ENCODE measurements around the gene PAM.

Gene PAM

GRCh38 chr5:102815540-102816332, 60.6 kb downstream of the PAM start:
- peaks cover 5% of the 10 kb centered on the region for H3K4me1 ChIP-seq (ENCODE audit: insufficient read depth, low read length)
- H3K36me3 ChIP-seq (ENCODE audit: insufficient read depth, low read length) = no peaks in the 10 kb centered on the region
- H3K9me3 ChIP-seq (ENCODE audit: low read length) = no peaks in the 10 kb centered on the region
- H2AFZ ChIP-seq (ENCODE audit: low read depth, low read length) = no peak overlapping the region
- no peak overlapping the region for H3K4me3 ChIP-seq (ENCODE audit: low read length)
- no peaks in the 10 kb centered on the region for H3K27me3 ChIP-seq (ENCODE audit: insufficient read depth, low read length)

GRCh38 chr5:102818345-102818744, 63.2 kb downstream of the PAM start:
- Histone ChIP-seq H3K9me3 (ENCODE audit: low read length) (no peaks in the 10 kb centered on the region), H3K4me3 (ENCODE audit: low read length) (no peak overlapping the region), H2AFZ (ENCODE audit: low read depth, low read length) (no peak overlapping the region), H3K27me3 (ENCODE audit: insufficient read depth, low read length) (no peaks in the 10 kb centered on the region), H3K36me3 (ENCODE audit: insufficient read depth, low read length) (no peaks in the 10 kb centered on the region), H3K4me1 (ENCODE audit: insufficient read depth, low read length) (peaks cover 5% of the 10 kb centered on the region)

- H3K36me3 ChIP-seq (ENCODE audit: insufficient read depth, low read length) = no peaks in the 10 kb centered on the region
- no peak overlapping the region for H2AFZ ChIP-seq (ENCODE audit: low read depth, low read length)
- H3K27me3 ChIP-seq (ENCODE audit: insufficient read depth, low read length) = no peaks in the 10 kb centered on the region
- H3K9me3 ChIP-seq (ENCODE audit: low read length) = no peaks in the 10 kb centered on the region
- no peak overlapping the region for H3K4me3 ChIP-seq (ENCODE audit: low read length)
- H3K4me1 ChIP-seq (ENCODE audit: insufficient read depth, low read length) = peaks cover 5% of the 10 kb centered on the region
These were observed 63.8 kb downstream of the PAM start for GRCh38 chr5:102818934-102819333.

- H2AFZ ChIP-seq (ENCODE audit: low read depth, low read length) = no peak overlapping the region
- no peaks in the 10 kb centered on the region for H3K9me3 ChIP-seq (ENCODE audit: low read length)
- no peak overlapping the region for H3K4me3 ChIP-seq (ENCODE audit: low read length)
- H3K36me3 ChIP-seq (ENCODE audit: insufficient read depth, low read length) = no peaks in the 10 kb centered on the region
- H3K4me1 ChIP-seq (ENCODE audit: insufficient read depth, low read length) = peaks cover 3% of the 10 kb centered on the region
- H3K27me3 ChIP-seq (ENCODE audit: insufficient read depth, low read length) = no peaks in the 10 kb centered on the region
These were observed 64.5 kb downstream of the PAM start for GRCh38 chr5:102819634-102820033.

GRCh38 chr5:102823441-102823874, 68.4 kb downstream of the PAM start:
- Histone ChIP-seq H3K9me3 (ENCODE audit: low read length) (no peaks in the 10 kb centered on the region), H3K4me3 (ENCODE audit: low read length) (no peak overlapping the region), H3K27me3 (ENCODE audit: insufficient read depth, low read length) (no peaks in the 10 kb centered on the region), H3K36me3 (ENCODE audit: insufficient read depth, low read length) (no peaks in the 10 kb centered on the region), H2AFZ (ENCODE audit: low read depth, low read length) (no peak overlapping the region), H3K4me1 (ENCODE audit: insufficient read depth, low read length) (no peaks in the 10 kb centered on the region)

- Histone ChIP-seq H3K9me3 (ENCODE audit: low read length) (no peaks in the 10 kb centered on the region), H3K4me3 (ENCODE audit: low read length) (no peak overlapping the region), H3K27me3 (ENCODE audit: insufficient read depth, low read length) (no peaks in the 10 kb centered on the region)
These were observed 71.5 kb downstream of the PAM start for GRCh38 chr5:102826629-102827028.

GRCh38 chr5:102830241-102830640, 75.1 kb downstream of the PAM start:
- no peaks in the 10 kb centered on the region for H3K4me1 ChIP-seq (ENCODE audit: insufficient read depth, low read length)
- no peaks in the 10 kb centered on the region for H3K27me3 ChIP-seq (ENCODE audit: insufficient read depth, low read length)
- no peak overlapping the region for H3K4me3 ChIP-seq (ENCODE audit: low read length)
- no peak overlapping the region for H2AFZ ChIP-seq (ENCODE audit: low read depth, low read length)
- no peaks in the 10 kb centered on the region for H3K9me3 ChIP-seq (ENCODE audit: low read length)
- no peaks in the 10 kb centered on the region for H3K36me3 ChIP-seq (ENCODE audit: insufficient read depth, low read length)

More at GRCh38 chr5:102826629-102827028, 71.5 kb downstream of the PAM start:
- Histone ChIP-seq H2AFZ (ENCODE audit: low read depth, low read length) (no peak overlapping the region), H3K4me1 (ENCODE audit: insufficient read depth, low read length) (no peaks in the 10 kb centered on the region), H3K36me3 (ENCODE audit: insufficient read depth, low read length) (no peaks in the 10 kb centered on the region)

- Histone ChIP-seq H3K4me1 (ENCODE audit: insufficient read depth, low read length) (no peaks in the 10 kb centered on the region), H3K36me3 (ENCODE audit: insufficient read depth, low read length) (no peaks in the 10 kb centered on the region), H3K27me3 (ENCODE audit: insufficient read depth, low read length) (no peaks in the 10 kb centered on the region), H3K4me3 (ENCODE audit: low read length) (no peak overlapping the region), H3K9me3 (ENCODE audit: low read length) (no peaks in the 10 kb centered on the region), H2AFZ (ENCODE audit: low read depth, low read length) (no peak overlapping the region)
These were observed 77.3 kb downstream of the PAM start for GRCh38 chr5:102832445-102832844.

GRCh38 chr5:102833146-102833545, 78.0 kb downstream of the PAM start:
- no peaks in the 10 kb centered on the region for H3K36me3 ChIP-seq (ENCODE audit: insufficient read depth, low read length)
- no peaks in the 10 kb centered on the region for H3K27me3 ChIP-seq (ENCODE audit: insufficient read depth, low read length)
- no peaks in the 10 kb centered on the region for H3K4me1 ChIP-seq (ENCODE audit: insufficient read depth, low read length)
- no peaks in the 10 kb centered on the region for H3K9me3 ChIP-seq (ENCODE audit: low read length)
- H2AFZ ChIP-seq (ENCODE audit: low read depth, low read length) = no peak overlapping the region
- H3K4me3 ChIP-seq (ENCODE audit: low read length) = no peak overlapping the region

- Histone ChIP-seq H3K36me3 (ENCODE audit: insufficient read depth, low read length) (no peaks in the 10 kb centered on the region), H3K4me3 (ENCODE audit: low read length) (no peak overlapping the region), H3K4me1 (ENCODE audit: insufficient read depth, low read length) (no peaks in the 10 kb centered on the region), H3K9me3 (ENCODE audit: low read length) (no peaks in the 10 kb centered on the region), H3K27me3 (ENCODE audit: insufficient read depth, low read length) (no peaks in the 10 kb centered on the region), H2AFZ (ENCODE audit: low read depth, low read length) (no peak overlapping the region)
These were observed 79.4 kb downstream of the PAM start for GRCh38 chr5:102834438-102834964.

GRCh38 chr5:102835717-102836116, 80.6 kb downstream of the PAM start:
- H3K4me3 ChIP-seq (ENCODE audit: low read length) = no peak overlapping the region
- H3K27me3 ChIP-seq (ENCODE audit: insufficient read depth, low read length) = no peaks in the 10 kb centered on the region

GRCh38 chr5:102841021-102841420, 85.9 kb downstream of the PAM start:
- no peaks in the 10 kb centered on the region for H3K36me3 ChIP-seq (ENCODE audit: insufficient read depth, low read length)
- H3K27me3 ChIP-seq (ENCODE audit: insufficient read depth, low read length) = no peaks in the 10 kb centered on the region
- H3K9me3 ChIP-seq (ENCODE audit: low read length) = no peaks in the 10 kb centered on the region
- H2AFZ ChIP-seq (ENCODE audit: low read depth, low read length) = no peak overlapping the region
- H3K4me3 ChIP-seq (ENCODE audit: low read length) = no peak overlapping the region
- no peaks in the 10 kb centered on the region for H3K4me1 ChIP-seq (ENCODE audit: insufficient read depth, low read length)

More at GRCh38 chr5:102835717-102836116, 80.6 kb downstream of the PAM start:
- H3K9me3 ChIP-seq (ENCODE audit: low read length) = no peaks in the 10 kb centered on the region
- no peaks in the 10 kb centered on the region for H3K4me1 ChIP-seq (ENCODE audit: insufficient read depth, low read length)
- H3K36me3 ChIP-seq (ENCODE audit: insufficient read depth, low read length) = no peaks in the 10 kb centered on the region
- H2AFZ ChIP-seq (ENCODE audit: low read depth, low read length) = no peak overlapping the region

- Histone ChIP-seq H3K9me3 (ENCODE audit: low read length) (no peaks in the 10 kb centered on the region), H3K4me3 (ENCODE audit: low read length) (no peak overlapping the region), H3K27me3 (ENCODE audit: insufficient read depth, low read length) (no peaks in the 10 kb centered on the region)
These were observed 88.9 kb downstream of the PAM start for GRCh38 chr5:102843997-102844396.

More at GRCh38 chr5:102843997-102844396, 88.9 kb downstream of the PAM start:
- Histone ChIP-seq H2AFZ (ENCODE audit: low read depth, low read length) (no peak overlapping the region), H3K4me1 (ENCODE audit: insufficient read depth, low read length) (no peaks in the 10 kb centered on the region), H3K36me3 (ENCODE audit: insufficient read depth, low read length) (no peaks in the 10 kb centered on the region)
